ENCODE results near the gene ANO2. TPM values are rescaled to one million over a fixed set of nuclear protein-coding genes. Genes with fewer than 3 reads are reported as not detected.

Gene ANO2
- total and polyA plus RNA-seq, 8 donors, result 0.43 to 2.4 (median 0.97) TPM

GRCh38 chr12:5561057-5561456, 384.0 kb downstream of the ANO2 start:
- FAIRE-seq, result no peak
- 66 to 70% methylated on average over 6 of the region's 6 CpGs for WGBS, 2 donors
- ATAC-seq, result no peak
- Histone ChIP-seq H3K27ac (no peak overlapping the region), H3K4me3 (no peak overlapping the region), H3K36me3 (no peaks in the 10 kb centered on the region), H3K27me3 (no peaks in the 10 kb centered on the region), H3K4me1 (no peaks in the 10 kb centered on the region), H3K9me3 (no peaks in the 10 kb centered on the region)
- no peak for TF ChIP-seq CTCF (IDR thresholded peaks at IDR 0.05)
- intact Hi-C loops (cut with DNase I), result no loop called here
- no peak for DNase-seq

- no peak for DNase-seq
- 72 to 75% methylated on average over 4 of the region's 4 CpGs for WGBS, 2 donors
- H3K4me3 ChIP-seq, result no peak overlapping the region
- no peaks in the 10 kb centered on the region for H3K36me3 ChIP-seq
- no peak for ATAC-seq
- FAIRE-seq, result no peak
- no peaks in the 10 kb centered on the region for H3K27me3 ChIP-seq
- H3K9me3 ChIP-seq, result no peaks in the 10 kb centered on the region
- intact Hi-C loops (cut with DNase I), result no loop called here
- no peak overlapping the region for H3K27ac ChIP-seq
- TF ChIP-seq CTCF (IDR thresholded peaks at IDR 0.05), result no peak
- no peaks in the 10 kb centered on the region for H3K4me1 ChIP-seq
Measured at GRCh38 chr12:5560265-5560664, 384.8 kb downstream of the ANO2 start.

GRCh38 chr12:5557906-5558305, 387.2 kb downstream of the ANO2 start:
- intact Hi-C loops (cut with DNase I), result no loop called here
- H3K36me3 ChIP-seq, result no peaks in the 10 kb centered on the region
- H3K27me3 ChIP-seq, result no peaks in the 10 kb centered on the region
- WGBS, 2 donors, result 17% methylated on average over 4 of the region's 4 CpGs
- H3K4me3 ChIP-seq, result no peak overlapping the region
- FAIRE-seq, result no peak
- TF ChIP-seq CTCF (IDR thresholded peaks at IDR 0.05), result no peak
- H3K27ac ChIP-seq, result no peak overlapping the region
- no peak for ATAC-seq
- no peaks in the 10 kb centered on the region for H3K4me1 ChIP-seq
- no peaks in the 10 kb centered on the region for H3K9me3 ChIP-seq
- DNase-seq, result no peak

- intact Hi-C loops (cut with DNase I), result no loop called here
- H3K9me3 ChIP-seq, result no peaks in the 10 kb centered on the region
- no peak overlapping the region for H3K27ac ChIP-seq
- H3K27me3 ChIP-seq, result no peaks in the 10 kb centered on the region
- no peak overlapping the region for H3K4me3 ChIP-seq
- H3K36me3 ChIP-seq, result no peaks in the 10 kb centered on the region
- WGBS, 2 donors, result 68 to 78% methylated on average over 6 of the region's 6 CpGs
- TF ChIP-seq CTCF (IDR thresholded peaks at IDR 0.05), result no peak
- FAIRE-seq (no peak), DNase-seq (no peak), ATAC-seq (no peak)
- no peaks in the 10 kb centered on the region for H3K4me1 ChIP-seq
Measured at GRCh38 chr12:5556946-5557673, 387.9 kb downstream of the ANO2 start.

- intact Hi-C loops (cut with DNase I), result no loop called here
- Histone ChIP-seq H3K27ac (no peak overlapping the region), H3K27me3 (no peaks in the 10 kb centered on the region), H3K9me3 (no peaks in the 10 kb centered on the region), H3K4me3 (no peak overlapping the region), H3K4me1 (no peaks in the 10 kb centered on the region), H3K36me3 (no peaks in the 10 kb centered on the region)
- no peak for TF ChIP-seq CTCF (IDR thresholded peaks at IDR 0.05)
- DNase-seq, result no peak
- 77 to 86% methylated on average over 13 of the region's 13 CpGs for WGBS, 2 donors
- ATAC-seq, result no peak
- FAIRE-seq, result no peak
Measured at GRCh38 chr12:5556033-5556614, 388.9 kb downstream of the ANO2 start.

Data from pancreas (tissue), 10 donors.